GM12878 (cell line): Measurements from ENCODE around the gene DPYSL4. TPM values are rescaled to one million over a fixed set of nuclear protein-coding genes. Genes with fewer than 3 reads are reported as not detected.

ENCODE experiments used
- ATAC-seq: fragments of 200-7000 bp; cut with Tn5 transposase; 3 replicates; pipeline ENCODE4 v1.9.1; 2020; ENCODE audit warnings: mild to moderate bottlenecking, moderate library complexity
- BruUV-seq: library from RNA; stranded (reverse); fragments of 400-500 nt; replicated peaks from 2 replicates; lab custom pipeline; 2021; lab: Mats Ljungman, UMichigan
- CTCF ChIA-PET: fragments of 300-600 bp; sonication (Branson Sonifier 250); formaldehyde crosslinking; extraction: SDS; loops from one replicate; lab custom pipeline; 2021; ENCODE audit warnings: inconsistent platforms; lab: Yijun Ruan, JAX
- POLR2A ChIA-PET: fragments of 350-600 bp; formaldehyde crosslinking; extraction: SDS; loops from one replicate; lab custom pipeline; 2021; ENCODE audit warnings: inconsistent platforms; lab: Charles Lee
- RAD21 ChIA-PET: fragments of 300-600 bp; sonication (Branson Sonifier 250); formaldehyde crosslinking; loops from one replicate; lab custom pipeline; 2023; ENCODE audit warnings: antibody characterized with exemption; ENCODE audit not compliant: unreplicated experiment; lab: Charles Lee
- SMC1A ChIA-PET: fragments of 300-600 bp; sonication (Branson Sonifier 250); formaldehyde crosslinking; loops from one replicate; lab custom pipeline; 2023; ENCODE audit not compliant: unreplicated experiment, uncharacterized antibody; lab: Charles Lee
- DNase-seq: peaks from one replicate; pipeline ENCODE4 v3.0.0-alpha.2; 2011; ENCODE audit warnings: low read depth, low spot score
- FAIRE-seq: peaks from 3 replicates; lab custom pipeline; 2011; peaks lifted over from hg19 to GRCh38; lab: Jason Lieb, UNC
- H2AFZ ChIP-seq: 2 replicates; pipeline ENCODE4 v1.6.0; 2011; ENCODE audit warnings: low read depth, low read length, control low read depth; ENCODE audit not compliant: control insufficient read depth
- H3K27ac ChIP-seq: 2 replicates; pipeline ENCODE4 v1.5.1; 2011; ENCODE audit warnings: control low read depth; ENCODE audit not compliant: control insufficient read depth, insufficient read depth
- H3K27me3 ChIP-seq, 2 experiments: replicated peaks in 1 of 2; 2 replicates each; pipeline versions ENCODE4 v1.6.0 to v1.6.1; 2011; ENCODE audit warnings: low read length in 1 of 2; ENCODE audit not compliant: control insufficient read depth in 2 of 2, insufficient read depth in 2 of 2
- H3K36me3 ChIP-seq, 2 experiments: 2 replicates each; pipeline ENCODE4 v1.5.1; 2011; ENCODE audit warnings: low read length in 1 of 2; ENCODE audit not compliant: control insufficient read depth in 2 of 2, insufficient read depth in 2 of 2
- H3K4me1 ChIP-seq: 2 replicates; pipeline ENCODE4 v1.6.1; 2011; ENCODE audit warnings: mild to moderate bottlenecking, low read length, moderate library complexity, mixed read lengths; ENCODE audit not compliant: control insufficient read depth, insufficient read depth
- H3K4me2 ChIP-seq: 2 replicates; pipeline ENCODE4 v1.6.0; 2011; ENCODE audit warnings: control low read depth; ENCODE audit not compliant: control insufficient read depth, insufficient read depth
- H3K4me3 ChIP-seq: fragments of 200-600 bp; sonication (generic); 2 replicates; pipeline ENCODE4 v1.5.1; 2016
- H3K79me2 ChIP-seq: 2 replicates; pipeline ENCODE4 v1.6.0; 2011; ENCODE audit warnings: low read length; ENCODE audit not compliant: control insufficient read depth, insufficient read depth
- H3K9ac ChIP-seq: 2 replicates; pipeline ENCODE4 v1.8.0; 2011; ENCODE audit warnings: low read length, control low read depth, mixed read lengths; ENCODE audit not compliant: control insufficient read depth, insufficient read depth
- H3K9me3 ChIP-seq: replicated peaks from 3 replicates; pipeline ENCODE4 v1.5.1; 2011; ENCODE audit warnings: mild to moderate bottlenecking, low read length; ENCODE audit not compliant: control insufficient read depth, insufficient read depth
- H4K20me1 ChIP-seq: 2 replicates; pipeline ENCODE4 v1.6.0; 2011; ENCODE audit not compliant: control insufficient read depth, insufficient read depth
- BCL11A ChIP-seq: IDR thresholded peaks from 2 replicates; pipeline ENCODE4 v1.6.1; 2011; ENCODE audit warnings: low read depth, low read length
- BHLHE40 ChIP-seq, 2 experiments: fragments of 450-650 bp in 1 of 2; IDR thresholded peaks; 2 replicates each; pipeline ENCODE4 v1.6.1; 2011 to 2017; ENCODE audit warnings: low read depth in 2 of 2, borderline replicate concordance in 1 of 2, improper control_type of control experiment in 1 of 2, low read length in 1 of 2, mild to moderate bottlenecking in 1 of 2
- CTCF ChIP-seq, 3 experiments: IDR thresholded peaks in 2 of 3; conservative IDR thresholded peaks in 1 of 3; 2 replicates each; pipeline ENCODE4 v1.5.1; 2011; ENCODE audit warnings: low read depth in 3 of 3, low read length in 3 of 3, mild to moderate bottlenecking in 3 of 3, control low read depth in 2 of 3, moderate library complexity in 2 of 3, inconsistent platforms in 1 of 3, mixed read lengths in 1 of 3; ENCODE audit not compliant: control insufficient read depth in 2 of 3, insufficient read depth in 1 of 3; ENCODE audit errors: extremely low read depth in 1 of 3
- MAX ChIP-seq: IDR thresholded peaks from 2 replicates; pipeline ENCODE4 v1.6.1; 2012; ENCODE audit warnings: low read depth, low read length, improper control_type of control experiment
- POLR2AphosphoS2 ChIP-seq: IDR thresholded peaks from 2 replicates; pipeline ENCODE4 v1.6.1; 2011; ENCODE audit warnings: low read depth, mild to moderate bottlenecking, low read length, improper control_type of control experiment, moderate library complexity
- RELA ChIP-seq: fragments of 450-650 bp; IDR thresholded peaks from 2 replicates; pipeline ENCODE4 v1.8.0; 2014; ENCODE audit warnings: borderline replicate concordance; ENCODE audit not compliant: partially characterized antibody
- RFX5 ChIP-seq: IDR thresholded peaks from 2 replicates; pipeline ENCODE4 v1.6.1; 2011; ENCODE audit warnings: low read depth, low read length, improper control_type of control experiment
- SPI1 ChIP-seq: IDR thresholded peaks from 2 replicates; pipeline ENCODE4 v1.6.1; 2011; ENCODE audit warnings: low read depth, mild to moderate bottlenecking, low read length, moderate library complexity, borderline replicate concordance; ENCODE audit not compliant: insufficient read depth
- SUZ12 ChIP-seq: fragments of 200-600 bp; sonication (generic); IDR thresholded peaks from one replicate; pipeline ENCODE4 v1.6.1; 2018; ENCODE audit warnings: antibody characterized with exemption, mild to moderate bottlenecking; ENCODE audit not compliant: unreplicated experiment
- WRNIP1 ChIP-seq: IDR thresholded peaks from 2 replicates; pipeline ENCODE4 v1.6.1; 2011; ENCODE audit warnings: low read depth, low read length, improper control_type of control experiment, borderline replicate concordance
- WGBS: methylation state at CpG from one replicate; pipeline ENCODE4 v1.1.6; 2016; ENCODE audit warnings: low lambda C conversion rate; ENCODE audit not compliant: insufficient replicate concordance, insufficient coverage; ENCODE audit errors: missing lambda C conversion rate; 5-methylcytosine and 5-hydroxymethylcytosine counted together
- in situ Hi-C: fragments of 300-500 bp; cut with MboI; formaldehyde crosslinking; loops from 9 replicates; pipeline ENCODE4 v1.14.3; 2018; ENCODE audit warnings: mixed read lengths
- intact Hi-C: fragments of 100-400 bp; cut with micrococcal nuclease; formaldehyde crosslinking; loops from one replicate; pipeline ENCODE4 v1.14.2; 2022; ENCODE audit not compliant: unreplicated experiment
- polyA plus RNA-seq, 11 experiments: library from polyadenylated mRNA; depleted of rRNA in 4 of 11; unstranded in 6 of 11; stranded (reverse) in 5 of 11; fragments of >200 nt; fragmentation: Nextera tagmentation in 4 of 11; fragmentation: Illumina TruSeq in 1 of 11; extraction: Ambion mirVana in 4 of 11; extraction: Trizol in 1 of 11; gene quantifications; 1 replicate in 1 of 11; 2 replicates in 10 of 11; pipeline versions ENCODE4 v1.2.1 to v1.2.3, GENCODE V29; 2011 to 2016; ENCODE audit warnings: inconsistent platforms in 2 of 11, missing spikeins in 2 of 11, low read depth in 1 of 11
- total RNA-seq, 4 experiments: library from RNA; depleted of rRNA in 3 of 4; stranded (reverse); fragments of >200 nt in 3 of 4; fragmentation: Illumina TruSeq in 1 of 4; extraction: Trizol in 1 of 4; gene quantifications; 2 replicates each; pipeline versions ENCODE4 v1.2.1 to v1.2.3, GENCODE V29; 2013 to 2021
- TF ChIP-seq, protein P1 (sequence below): IDR thresholded peaks from 2 replicates; pipeline ENCODE4 v1.6.1; 2011; ENCODE audit warnings: low read depth, low read length, improper control_type of control experiment, borderline replicate concordance
- TF ChIP-seq, protein P2 (sequence below): fragments of 150-350 bp; IDR thresholded peaks from 2 replicates; pipeline ENCODE4 v1.6.1; 2014; ENCODE audit warnings: mild to moderate bottlenecking, low read depth, low read length
- TF ChIP-seq, protein P3 (sequence below): fragments of 450-650 bp; IDR thresholded peaks from 2 replicates; pipeline ENCODE4 v1.6.1; 2018; ENCODE audit warnings: borderline replicate concordance, mild to moderate bottlenecking; ENCODE audit not compliant: partially characterized antibody
- TF ChIP-seq, protein P4 (sequence below): fragments of 450-650 bp; IDR thresholded peaks from 2 replicates; pipeline ENCODE4 v1.6.1; 2014; ENCODE audit warnings: mild to moderate bottlenecking

The DPYSL4 gene
- total and polyA plus RNA-seq, 10 of the 15 experiments (the other 5 are each of a cell fraction or from before 2014, with no cell fraction given), result 0.10 to 0.21 TPM; not detected in 8

DNA sequence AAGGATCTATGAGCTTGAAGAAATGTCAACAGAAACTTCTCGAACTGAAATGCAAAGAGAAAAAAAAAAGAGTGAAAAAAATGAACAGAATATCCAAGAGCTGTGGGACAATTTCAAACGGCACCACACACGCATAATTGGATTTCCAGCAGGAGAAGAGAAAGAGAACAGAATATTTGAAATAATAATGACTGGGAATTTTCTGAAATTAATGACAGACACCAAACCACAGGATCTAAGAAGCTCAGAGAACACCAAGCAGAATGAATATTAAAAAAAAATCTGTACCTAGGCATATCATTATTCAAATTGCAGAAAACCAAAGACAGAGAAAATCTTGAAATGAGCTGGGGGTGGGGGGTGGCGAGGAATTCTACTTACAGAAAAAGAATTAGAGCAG is 27.2 kb downstream of the DPYSL4 start:
- intact Hi-C loops, result no loop called here

More for the DNA sequence above, 27.2 kb downstream of the DPYSL4 start:
- FAIRE-seq (no peak), DNase-seq (no peak), ATAC-seq (no peak)
- no peaks in the 10 kb centered on the region for H3K4me1 ChIP-seq
- in situ Hi-C loops, result no loop called here
- CTCF ChIA-PET, result interaction anchor here (0.6 to 0.7 kb wide), 2 partner anchors 105 to 310 kb away, joined by 3 to 4 read pairs; no protein-coding TSS in a partner anchor
- no peak overlapping the region for H2AFZ ChIP-seq
- SMC1A ChIA-PET, result no interaction called here
- no peaks in the 10 kb centered on the region for H3K27me3 ChIP-seq
- H3K9ac ChIP-seq, result no peak overlapping the region
- H4K20me1 ChIP-seq, result no peaks in the 10 kb centered on the region
- no peak for TF ChIP-seq BHLHE40 (IDR thresholded peaks at IDR 0.05; ENCODE audit: borderline replicate concordance in 1 of 2, low read depth in 2 of 2, low read length in 1 of 2)
- TF ChIP-seq, protein P1, sequence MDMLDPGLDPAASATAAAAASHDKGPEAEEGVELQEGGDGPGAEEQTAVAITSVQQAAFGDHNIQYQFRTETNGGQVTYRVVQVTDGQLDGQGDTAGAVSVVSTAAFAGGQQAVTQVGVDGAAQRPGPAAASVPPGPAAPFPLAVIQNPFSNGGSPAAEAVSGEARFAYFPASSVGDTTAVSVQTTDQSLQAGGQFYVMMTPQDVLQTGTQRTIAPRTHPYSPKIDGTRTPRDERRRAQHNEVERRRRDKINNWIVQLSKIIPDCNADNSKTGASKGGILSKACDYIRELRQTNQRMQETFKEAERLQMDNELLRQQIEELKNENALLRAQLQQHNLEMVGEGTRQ, result no peak
- TF ChIP-seq WRNIP1, result no peak
- no peak for TF ChIP-seq RELA
- no peak for TF ChIP-seq RFX5
- TF ChIP-seq, protein P2, sequence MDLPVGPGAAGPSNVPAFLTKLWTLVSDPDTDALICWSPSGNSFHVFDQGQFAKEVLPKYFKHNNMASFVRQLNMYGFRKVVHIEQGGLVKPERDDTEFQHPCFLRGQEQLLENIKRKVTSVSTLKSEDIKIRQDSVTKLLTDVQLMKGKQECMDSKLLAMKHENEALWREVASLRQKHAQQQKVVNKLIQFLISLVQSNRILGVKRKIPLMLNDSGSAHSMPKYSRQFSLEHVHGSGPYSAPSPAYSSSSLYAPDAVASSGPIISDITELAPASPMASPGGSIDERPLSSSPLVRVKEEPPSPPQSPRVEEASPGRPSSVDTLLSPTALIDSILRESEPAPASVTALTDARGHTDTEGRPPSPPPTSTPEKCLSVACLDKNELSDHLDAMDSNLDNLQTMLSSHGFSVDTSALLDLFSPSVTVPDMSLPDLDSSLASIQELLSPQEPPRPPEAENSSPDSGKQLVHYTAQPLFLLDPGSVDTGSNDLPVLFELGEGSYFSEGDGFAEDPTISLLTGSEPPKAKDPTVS, result no peak
- TF ChIP-seq MAX, result no peak
- TF ChIP-seq, protein P3, sequence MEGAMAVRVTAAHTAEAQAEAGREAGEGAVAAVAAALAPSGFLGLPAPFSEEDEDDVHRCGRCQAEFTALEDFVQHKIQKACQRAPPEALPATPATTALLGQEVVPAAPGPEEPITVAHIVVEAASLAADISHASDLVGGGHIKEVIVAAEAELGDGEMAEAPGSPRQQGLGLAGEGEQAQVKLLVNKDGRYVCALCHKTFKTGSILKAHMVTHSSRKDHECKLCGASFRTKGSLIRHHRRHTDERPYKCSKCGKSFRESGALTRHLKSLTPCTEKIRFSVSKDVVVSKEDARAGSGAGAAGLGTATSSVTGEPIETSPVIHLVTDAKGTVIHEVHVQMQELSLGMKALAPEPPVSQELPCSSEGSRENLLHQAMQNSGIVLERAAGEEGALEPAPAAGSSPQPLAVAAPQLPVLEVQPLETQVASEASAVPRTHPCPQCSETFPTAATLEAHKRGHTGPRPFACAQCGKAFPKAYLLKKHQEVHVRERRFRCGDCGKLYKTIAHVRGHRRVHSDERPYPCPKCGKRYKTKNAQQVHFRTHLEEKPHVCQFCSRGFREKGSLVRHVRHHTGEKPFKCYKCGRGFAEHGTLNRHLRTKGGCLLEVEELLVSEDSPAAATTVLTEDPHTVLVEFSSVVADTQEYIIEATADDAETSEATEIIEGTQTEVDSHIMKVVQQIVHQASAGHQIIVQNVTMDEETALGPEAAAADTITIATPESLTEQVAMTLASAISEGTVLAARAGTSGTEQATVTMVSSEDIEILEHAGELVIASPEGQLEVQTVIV, result no peak
- TF ChIP-seq BCL11A, result no peak
- TF ChIP-seq CTCF (IDR thresholded peaks at IDR 0.05 in 2 of 3, conservative IDR thresholded peaks at IDR 0.05 in 1 of 3; ENCODE audit: control insufficient read depth in 2 of 3, extremely low read depth in 1 of 3, insufficient read depth in 1 of 3, low read depth in 3 of 3, low read length in 3 of 3), result no peak
- TF ChIP-seq, protein P4, sequence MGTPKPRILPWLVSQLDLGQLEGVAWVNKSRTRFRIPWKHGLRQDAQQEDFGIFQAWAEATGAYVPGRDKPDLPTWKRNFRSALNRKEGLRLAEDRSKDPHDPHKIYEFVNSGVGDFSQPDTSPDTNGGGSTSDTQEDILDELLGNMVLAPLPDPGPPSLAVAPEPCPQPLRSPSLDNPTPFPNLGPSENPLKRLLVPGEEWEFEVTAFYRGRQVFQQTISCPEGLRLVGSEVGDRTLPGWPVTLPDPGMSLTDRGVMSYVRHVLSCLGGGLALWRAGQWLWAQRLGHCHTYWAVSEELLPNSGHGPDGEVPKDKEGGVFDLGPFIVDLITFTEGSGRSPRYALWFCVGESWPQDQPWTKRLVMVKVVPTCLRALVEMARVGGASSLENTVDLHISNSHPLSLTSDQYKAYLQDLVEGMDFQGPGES, result no peak
- TF ChIP-seq SUZ12, result no peak
- no peak for TF ChIP-seq POLR2AphosphoS2
- no peak for TF ChIP-seq SPI1
- POLR2A ChIA-PET, result no interaction called here
- WGBS, result 20% methylated on average over 4 of the region's 4 CpGs
- no peaks in the 10 kb centered on the region for H3K79me2 ChIP-seq
- H3K36me3 ChIP-seq, result no peaks in the 10 kb centered on the region
- H3K4me2 ChIP-seq, result no peak overlapping the region
- BruUV-seq, result no TSS peak
- H3K27ac ChIP-seq, result no peak overlapping the region
- no peak overlapping the region for H3K4me3 ChIP-seq
- RAD21 ChIA-PET, result no interaction called here
- no peaks in the 10 kb centered on the region; the same call in 2 of the 3 replicates for H3K9me3 ChIP-seq
